ENCODE measurements around the gene RBBP9. TPM values are rescaled to one million over a fixed set of nuclear protein-coding genes. Genes with fewer than 3 reads are reported as not detected.

RBBP9 gene
- polyA plus RNA-seq, 1 donor from 2014 or later: 34.4 TPM

DNA sequence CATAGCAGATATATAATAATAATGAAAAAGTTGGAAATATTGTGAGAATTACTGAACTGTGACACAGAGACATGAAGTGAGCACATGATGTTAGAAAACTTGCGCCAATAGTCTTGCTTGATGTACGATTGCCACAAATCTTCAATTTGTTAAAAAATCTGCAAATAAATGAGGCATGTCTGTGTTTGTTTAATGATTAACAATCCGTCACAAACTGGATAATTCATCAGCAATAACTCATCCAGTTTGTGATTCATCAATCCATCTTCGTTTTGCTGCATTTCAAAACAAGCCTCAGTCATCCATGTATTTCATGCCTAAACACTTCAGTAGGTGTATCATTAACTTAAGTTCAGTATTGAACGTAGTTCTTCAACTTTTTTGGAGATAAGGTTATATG, 44.7 kb upstream of the RBBP9 start:
- Histone ChIP-seq H3K4me2 (ENCODE audit: low read length) (no peak overlapping the region), H3K9me3 (ENCODE audit: low read length) (no peaks in the 10 kb centered on the region)

DNA sequence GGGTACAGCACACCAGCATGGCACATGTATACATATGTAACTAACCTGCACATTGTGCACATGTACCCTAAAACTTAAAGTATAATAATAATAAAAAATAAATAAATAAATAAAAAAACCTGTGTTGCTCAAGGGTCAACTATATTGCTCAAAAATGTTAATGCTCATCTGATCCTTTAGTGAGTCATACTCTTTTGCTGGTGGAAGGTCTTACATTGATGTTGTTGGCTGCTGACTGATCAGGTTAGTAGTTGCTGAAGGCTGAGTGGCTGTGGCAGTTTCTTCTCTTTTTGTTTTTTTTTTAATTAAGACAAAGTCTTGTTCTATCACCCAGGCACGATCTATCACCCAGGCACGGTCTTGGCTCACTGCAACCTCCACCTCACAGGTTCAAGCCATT, 40.6 kb upstream of the RBBP9 start:
- Histone ChIP-seq H3K79me2 (replicated peaks; ENCODE audit: insufficient read depth, low read length) (no peaks in the 10 kb centered on the region), H3K9ac (ENCODE audit: low read length) (no peak overlapping the region), H4K20me1 (ENCODE audit: insufficient read depth) (no peaks in the 10 kb centered on the region), H3K4me2 (ENCODE audit: low read length) (no peak overlapping the region), H3K9me2 (ENCODE audit: insufficient read depth, low read length) (no peaks in the 10 kb centered on the region), H2AFZ (ENCODE audit: low read depth, low read length) (no peak overlapping the region), H3K27ac (ENCODE audit: low read length) (no peak overlapping the region), H3K36me3 (ENCODE audit: insufficient read depth, low read length) (peaks cover 8% of the 10 kb centered on the region), H3F3A (ENCODE audit: insufficient read depth, low read length, poor library complexity, severe bottlenecking) (no peaks in the 10 kb centered on the region), H3K27me3 (ENCODE audit: insufficient read depth, low read depth, low read length) (no peaks in the 10 kb centered on the region), H3K9me3 (ENCODE audit: low read length) (no peaks in the 10 kb centered on the region), H3K4me3 (ENCODE audit: low read length) (no peak overlapping the region)
- TF ChIP-seq TAF1 (IDR thresholded peaks at IDR 0.05; ENCODE audit: low read depth) (no peak), MXI1 (conservative IDR thresholded peaks at IDR 0.05; ENCODE audit: poor library complexity, severe bottlenecking) (no peak), EZH2 (IDR thresholded peaks at IDR 0.05; ENCODE audit: borderline replicate concordance, insufficient read depth, low read length, poor library complexity, severe bottlenecking) (no peak), EP300 (conservative IDR thresholded peaks at IDR 0.05; ENCODE audit: poor library complexity, severe bottlenecking) (no peak), RAD21 (conservative IDR thresholded peaks at IDR 0.05) (no peak), POLR2AphosphoS5 (IDR thresholded peaks at IDR 0.05) (no peak), SMC3 (conservative IDR thresholded peaks at IDR 0.05; ENCODE audit: poor library complexity) (no peak)
- TF ChIP-seq, protein P1, sequence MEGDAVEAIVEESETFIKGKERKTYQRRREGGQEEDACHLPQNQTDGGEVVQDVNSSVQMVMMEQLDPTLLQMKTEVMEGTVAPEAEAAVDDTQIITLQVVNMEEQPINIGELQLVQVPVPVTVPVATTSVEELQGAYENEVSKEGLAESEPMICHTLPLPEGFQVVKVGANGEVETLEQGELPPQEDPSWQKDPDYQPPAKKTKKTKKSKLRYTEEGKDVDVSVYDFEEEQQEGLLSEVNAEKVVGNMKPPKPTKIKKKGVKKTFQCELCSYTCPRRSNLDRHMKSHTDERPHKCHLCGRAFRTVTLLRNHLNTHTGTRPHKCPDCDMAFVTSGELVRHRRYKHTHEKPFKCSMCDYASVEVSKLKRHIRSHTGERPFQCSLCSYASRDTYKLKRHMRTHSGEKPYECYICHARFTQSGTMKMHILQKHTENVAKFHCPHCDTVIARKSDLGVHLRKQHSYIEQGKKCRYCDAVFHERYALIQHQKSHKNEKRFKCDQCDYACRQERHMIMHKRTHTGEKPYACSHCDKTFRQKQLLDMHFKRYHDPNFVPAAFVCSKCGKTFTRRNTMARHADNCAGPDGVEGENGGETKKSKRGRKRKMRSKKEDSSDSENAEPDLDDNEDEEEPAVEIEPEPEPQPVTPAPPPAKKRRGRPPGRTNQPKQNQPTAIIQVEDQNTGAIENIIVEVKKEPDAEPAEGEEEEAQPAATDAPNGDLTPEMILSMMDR (IDR thresholded peaks at IDR 0.05; ENCODE audit: poor library complexity, severe bottlenecking): no peak
- TF ChIP-seq, protein P2, sequence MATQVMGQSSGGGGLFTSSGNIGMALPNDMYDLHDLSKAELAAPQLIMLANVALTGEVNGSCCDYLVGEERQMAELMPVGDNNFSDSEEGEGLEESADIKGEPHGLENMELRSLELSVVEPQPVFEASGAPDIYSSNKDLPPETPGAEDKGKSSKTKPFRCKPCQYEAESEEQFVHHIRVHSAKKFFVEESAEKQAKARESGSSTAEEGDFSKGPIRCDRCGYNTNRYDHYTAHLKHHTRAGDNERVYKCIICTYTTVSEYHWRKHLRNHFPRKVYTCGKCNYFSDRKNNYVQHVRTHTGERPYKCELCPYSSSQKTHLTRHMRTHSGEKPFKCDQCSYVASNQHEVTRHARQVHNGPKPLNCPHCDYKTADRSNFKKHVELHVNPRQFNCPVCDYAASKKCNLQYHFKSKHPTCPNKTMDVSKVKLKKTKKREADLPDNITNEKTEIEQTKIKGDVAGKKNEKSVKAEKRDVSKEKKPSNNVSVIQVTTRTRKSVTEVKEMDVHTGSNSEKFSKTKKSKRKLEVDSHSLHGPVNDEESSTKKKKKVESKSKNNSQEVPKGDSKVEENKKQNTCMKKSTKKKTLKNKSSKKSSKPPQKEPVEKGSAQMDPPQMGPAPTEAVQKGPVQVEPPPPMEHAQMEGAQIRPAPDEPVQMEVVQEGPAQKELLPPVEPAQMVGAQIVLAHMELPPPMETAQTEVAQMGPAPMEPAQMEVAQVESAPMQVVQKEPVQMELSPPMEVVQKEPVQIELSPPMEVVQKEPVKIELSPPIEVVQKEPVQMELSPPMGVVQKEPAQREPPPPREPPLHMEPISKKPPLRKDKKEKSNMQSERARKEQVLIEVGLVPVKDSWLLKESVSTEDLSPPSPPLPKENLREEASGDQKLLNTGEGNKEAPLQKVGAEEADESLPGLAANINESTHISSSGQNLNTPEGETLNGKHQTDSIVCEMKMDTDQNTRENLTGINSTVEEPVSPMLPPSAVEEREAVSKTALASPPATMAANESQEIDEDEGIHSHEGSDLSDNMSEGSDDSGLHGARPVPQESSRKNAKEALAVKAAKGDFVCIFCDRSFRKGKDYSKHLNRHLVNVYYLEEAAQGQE (IDR thresholded peaks at IDR 0.05; ENCODE audit: borderline replicate concordance): no peak

More for the DNA sequence above, 44.7 kb upstream of the RBBP9 start:
- Histone ChIP-seq H3K79me2 (replicated peaks; ENCODE audit: insufficient read depth, low read length) (no peaks in the 10 kb centered on the region), H3K9me2 (ENCODE audit: insufficient read depth, low read length) (no peaks in the 10 kb centered on the region), H3K27me3 (ENCODE audit: insufficient read depth, low read depth, low read length) (no peaks in the 10 kb centered on the region), H3F3A (ENCODE audit: insufficient read depth, low read length, poor library complexity, severe bottlenecking) (no peaks in the 10 kb centered on the region), H3K4me3 (ENCODE audit: low read length) (no peak overlapping the region), H2AFZ (ENCODE audit: low read depth, low read length) (no peak overlapping the region), H3K27ac (ENCODE audit: low read length) (no peak overlapping the region), H3K36me3 (ENCODE audit: insufficient read depth, low read length) (peaks cover 9% of the 10 kb centered on the region), H4K20me1 (ENCODE audit: insufficient read depth) (no peaks in the 10 kb centered on the region), H3K9ac (ENCODE audit: low read length) (no peak overlapping the region)
- no peak for TF ChIP-seq SMC3 (conservative IDR thresholded peaks at IDR 0.05; ENCODE audit: poor library complexity)
- no peak for TF ChIP-seq POLR2AphosphoS5 (IDR thresholded peaks at IDR 0.05)
- TF ChIP-seq TAF1 (IDR thresholded peaks at IDR 0.05; ENCODE audit: low read depth): no peak
- no peak for TF ChIP-seq EP300 (conservative IDR thresholded peaks at IDR 0.05; ENCODE audit: poor library complexity, severe bottlenecking)
- no peak for TF ChIP-seq RAD21 (conservative IDR thresholded peaks at IDR 0.05)
- TF ChIP-seq, protein P2 (IDR thresholded peaks at IDR 0.05; ENCODE audit: borderline replicate concordance): no peak
- TF ChIP-seq MXI1 (conservative IDR thresholded peaks at IDR 0.05; ENCODE audit: poor library complexity, severe bottlenecking): no peak
